Neural cell (in vitro differentiated cells): Measurements from ENCODE around the gene RP9.

Experiments
- CTCF ChIP-seq: fragments of 450-650 bp; IDR thresholded peaks from 2 replicates; pipeline ENCODE4 v1.5.1; 2014; ENCODE audit warnings: antibody characterized with exemption, mild to moderate bottlenecking, moderate library complexity; ENCODE audit not compliant: poor library complexity, severe bottlenecking
- EP300 ChIP-seq: fragments of 450-650 bp; conservative IDR thresholded peaks from 2 replicates; pipeline ENCODE4 v1.6.1; 2014; ENCODE audit warnings: antibody characterized with exemption, mild to moderate bottlenecking, moderate library complexity; ENCODE audit not compliant: poor library complexity, severe bottlenecking
- EZH2 ChIP-seq: fragments of 200-600, 300-800 bp; shearing (Covaris generic), sonication (generic); IDR thresholded peaks from 2 replicates; pipeline ENCODE4 v1.6.1; 2014; ENCODE audit warnings: antibody characterized with exemption, low read length, borderline replicate concordance, mild to moderate bottlenecking; ENCODE audit not compliant: insufficient read depth, poor library complexity, severe bottlenecking
- POLR2AphosphoS5 ChIP-seq: IDR thresholded peaks from 2 replicates; pipeline ENCODE4 v1.6.1; 2012
- RAD21 ChIP-seq: fragments of 450-650 bp; conservative IDR thresholded peaks from 2 replicates; pipeline ENCODE4 v1.6.1; 2014; ENCODE audit warnings: antibody characterized with exemption, mild to moderate bottlenecking, moderate library complexity
- REST ChIP-seq: IDR thresholded peaks from 2 replicates; pipeline ENCODE4 v1.6.1; 2012; ENCODE audit warnings: borderline replicate concordance
- TAF1 ChIP-seq: IDR thresholded peaks from 2 replicates; pipeline ENCODE4 v1.6.1; 2012; ENCODE audit warnings: low read depth

- TF ChIP-seq CTCF (no peak), POLR2AphosphoS5 (no peak), EP300 (no peak), EZH2 (no peak), REST (no peak), RAD21 (no peak), TAF1 (no peak)
Observed at GRCh38 chr7:33100770-33101169, 8.4 kb downstream of the RP9 start.
